NCI-H1417 treated with DMSO at 0.1 percent for 48 hours (cell line): ENCODE data around the gene AMPD3.
"Not testable (repeated sequence)": the region's sequence is repeated elsewhere in the genome, so short reads cannot be mapped to it uniquely, and the experiment has no call there.

Source experiments
- DNase-seq: peaks from one replicate; lab custom pipeline; 2025; lab: John Stamatoyannopoulos, UW

Gene AMPD3

DNA sequence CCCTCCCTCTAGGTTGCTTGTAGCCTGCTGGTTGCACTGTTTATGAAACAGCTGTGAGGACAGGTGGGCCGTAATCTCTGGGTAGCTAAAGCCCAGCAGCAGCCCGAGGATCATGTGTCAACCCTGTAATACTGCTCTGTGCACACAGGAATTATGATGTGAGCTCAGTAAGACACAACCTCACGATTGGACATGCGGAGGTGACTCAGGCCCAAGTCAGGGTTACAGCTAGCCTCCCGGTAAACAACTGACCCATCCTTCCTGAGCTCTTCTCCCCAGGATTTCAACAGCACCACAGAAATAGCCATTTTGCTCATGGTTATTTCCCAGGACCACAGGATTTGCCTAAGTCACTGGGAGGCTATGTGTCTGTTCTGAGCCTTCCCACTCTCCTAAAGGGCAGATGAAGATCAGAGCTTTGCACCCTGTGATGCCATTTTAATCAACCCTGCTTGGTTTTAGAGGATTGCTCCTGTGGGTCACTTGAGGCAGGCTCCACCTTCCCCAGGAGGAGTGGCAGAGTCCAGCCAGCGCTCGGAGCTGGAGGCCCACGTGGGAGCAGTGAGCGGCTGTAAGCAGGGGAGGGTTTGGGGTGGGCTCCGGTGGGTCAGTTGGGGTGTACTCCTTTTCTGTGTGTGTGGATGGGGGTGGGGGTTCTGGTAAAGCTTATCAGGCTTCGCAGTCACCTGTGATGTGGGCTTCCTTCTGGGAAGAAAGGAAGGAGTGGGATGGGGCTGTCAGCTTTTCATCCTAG lies at the start of gene AMPD3:
Gene AMPD3, plus strand, starts transcription at position 387 of the 754 bp plus-strand sequence. CDS start 6,256 bp downstream, outside the sequence.
- DNase-seq: peak; percentile 22

DNA sequence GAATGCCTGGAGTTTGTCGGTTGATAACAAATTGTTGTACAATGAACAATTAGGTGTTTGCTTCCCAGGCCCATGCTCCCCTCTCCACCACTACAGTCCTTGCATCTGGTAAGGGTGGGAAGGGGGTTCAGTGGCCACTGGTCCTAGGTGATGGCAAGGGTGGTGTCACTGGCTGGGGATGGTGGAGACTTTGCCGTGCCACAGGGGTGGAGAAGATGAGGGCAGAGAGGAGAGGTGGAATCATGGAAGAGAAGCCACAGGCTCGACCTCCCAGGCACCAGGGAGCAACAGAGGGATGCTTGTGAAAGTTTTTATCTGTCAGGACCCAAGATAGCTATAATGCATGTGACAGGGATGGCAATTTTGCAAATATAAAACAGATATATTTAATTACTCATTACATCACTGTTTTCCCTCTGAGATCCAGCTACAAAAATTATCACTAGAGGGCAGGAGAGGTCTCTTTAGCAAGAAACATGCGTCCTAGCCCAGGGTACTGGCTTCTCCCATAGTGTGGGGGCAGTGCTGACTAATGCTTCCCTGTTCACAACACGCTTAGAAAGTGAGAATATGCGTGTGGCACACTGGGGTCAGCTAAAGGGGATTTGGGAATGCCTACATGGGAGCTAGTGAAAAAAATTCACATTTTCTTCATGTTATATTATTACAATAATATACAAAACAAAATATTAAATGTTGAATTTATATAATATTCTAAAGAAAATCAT lies 49.0 kb upstream of the AMPD3 start:
- peak; percentile 64 for DNase-seq

DNA sequence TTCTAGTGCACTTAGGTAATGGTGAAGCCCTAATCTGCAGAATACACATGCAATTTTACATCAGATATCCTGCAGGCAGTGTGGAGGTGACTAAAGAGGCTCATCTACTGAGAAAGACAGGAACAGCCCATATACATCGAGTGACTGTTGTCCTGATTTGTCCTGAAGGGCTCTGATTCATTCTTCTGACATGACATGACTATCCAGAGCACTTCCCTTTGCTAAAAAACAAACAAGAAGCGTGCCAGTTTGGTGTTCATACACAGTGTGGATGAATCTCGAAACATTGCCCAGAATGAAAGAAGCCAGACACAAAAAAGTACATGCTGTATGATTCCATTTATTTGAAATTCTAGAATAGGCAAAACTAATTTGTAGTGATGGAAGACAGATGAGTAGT lies 48.0 kb upstream of the AMPD3 start:
- no peak for DNase-seq

DNA sequence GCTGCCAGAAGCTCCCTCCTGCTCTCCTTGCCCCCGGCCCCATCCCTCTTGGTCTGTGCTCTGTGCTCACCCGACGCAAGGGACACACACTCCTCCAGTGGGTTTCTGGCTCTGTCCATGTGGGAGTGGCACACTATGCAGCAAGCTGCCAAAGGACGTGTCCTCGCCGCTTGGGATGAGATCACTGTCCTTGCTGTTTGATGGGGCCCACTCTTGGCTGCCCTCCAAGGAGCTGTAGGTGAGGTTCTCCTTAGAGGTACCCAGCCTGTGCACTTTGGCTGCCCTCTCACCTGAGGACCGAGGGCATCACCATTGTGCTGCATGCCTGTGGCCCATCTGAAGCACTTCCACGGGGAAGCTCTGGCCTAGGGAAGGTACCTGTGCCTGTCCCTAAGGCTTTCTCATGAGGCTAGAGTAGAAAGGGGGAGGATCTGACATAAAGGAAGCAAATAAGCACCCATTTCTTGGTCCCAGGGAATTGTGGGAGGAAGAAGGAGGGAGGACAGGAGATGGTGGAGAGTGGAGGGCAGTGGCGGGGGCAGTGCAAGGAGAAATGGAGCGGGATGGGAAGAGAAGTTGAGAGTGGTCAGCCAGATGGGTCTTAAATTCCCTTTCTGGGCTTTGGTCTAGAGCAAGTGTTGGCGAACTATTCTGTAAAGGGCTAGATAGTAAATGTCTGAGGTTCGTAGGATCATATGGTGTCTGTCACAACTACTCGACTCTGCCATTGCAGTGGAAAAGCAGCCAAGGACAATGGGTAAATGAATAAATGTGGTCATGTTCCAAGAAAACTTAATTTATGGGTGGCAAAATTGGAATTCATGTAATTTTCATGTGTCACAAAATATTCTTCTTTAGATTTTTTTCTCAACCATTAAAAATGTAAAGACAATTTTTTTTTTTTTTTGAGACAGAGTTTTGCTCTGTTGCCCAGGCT lies 47.0 kb upstream of the AMPD3 start:
- no peak for DNase-seq

DNA sequence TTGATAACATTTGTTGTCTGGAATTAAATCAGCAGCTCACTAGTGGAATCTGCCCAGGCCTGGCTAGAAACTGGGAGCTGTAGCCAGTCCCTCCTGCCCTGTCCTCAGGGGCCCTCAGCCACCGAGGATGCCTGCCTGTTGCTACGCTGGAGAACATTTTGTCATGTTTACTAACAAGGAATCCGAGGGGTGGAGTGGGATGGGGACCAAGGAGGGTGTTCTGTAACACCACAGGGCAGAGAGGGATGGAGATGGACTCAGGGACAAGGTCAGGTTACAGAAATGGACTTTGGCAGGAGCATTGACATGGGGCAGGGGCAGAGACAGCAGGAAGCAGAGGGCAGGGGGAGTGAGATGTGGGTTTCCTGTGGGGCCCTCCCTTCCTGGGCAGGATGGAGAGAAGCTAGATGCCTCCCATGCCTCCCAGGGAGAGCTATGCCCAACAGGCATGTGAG lies 45.8 kb upstream of the AMPD3 start:
- no peak for DNase-seq

DNA sequence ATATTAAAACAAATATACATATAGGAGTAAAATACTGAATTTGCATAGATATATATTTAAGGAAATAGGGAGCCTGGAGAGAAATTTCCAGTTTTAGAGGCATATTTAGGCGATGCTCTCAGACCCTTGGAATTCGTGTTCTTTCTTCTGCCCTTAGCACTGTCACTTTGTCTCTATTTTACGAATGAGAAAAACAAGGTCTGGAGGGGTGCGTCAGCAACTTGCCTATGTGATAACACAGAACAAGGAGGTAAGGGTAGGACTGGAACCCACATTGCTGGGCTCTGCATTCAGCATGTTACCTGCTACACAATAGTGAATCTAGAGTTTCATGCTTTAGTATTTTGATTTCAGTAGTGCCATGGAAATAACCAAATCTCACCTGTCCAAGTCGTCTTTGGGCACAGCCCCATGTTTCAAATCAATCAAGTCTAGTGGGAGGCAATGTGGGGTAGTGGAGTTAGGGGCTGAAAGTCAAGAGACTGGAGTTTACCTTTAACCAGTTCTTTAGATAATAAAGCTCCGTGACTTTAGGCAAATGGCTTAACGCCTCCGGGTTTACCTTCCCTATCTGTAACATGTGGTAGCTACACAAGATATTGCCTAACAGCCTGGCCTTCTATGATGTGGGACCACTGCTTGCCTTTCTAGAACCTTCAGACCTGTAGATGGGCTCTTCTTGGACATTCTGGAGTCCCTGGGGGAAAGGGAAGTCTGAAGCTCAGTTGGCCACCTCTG lies 44.8 kb upstream of the AMPD3 start:
- no peak for DNase-seq

DNA sequence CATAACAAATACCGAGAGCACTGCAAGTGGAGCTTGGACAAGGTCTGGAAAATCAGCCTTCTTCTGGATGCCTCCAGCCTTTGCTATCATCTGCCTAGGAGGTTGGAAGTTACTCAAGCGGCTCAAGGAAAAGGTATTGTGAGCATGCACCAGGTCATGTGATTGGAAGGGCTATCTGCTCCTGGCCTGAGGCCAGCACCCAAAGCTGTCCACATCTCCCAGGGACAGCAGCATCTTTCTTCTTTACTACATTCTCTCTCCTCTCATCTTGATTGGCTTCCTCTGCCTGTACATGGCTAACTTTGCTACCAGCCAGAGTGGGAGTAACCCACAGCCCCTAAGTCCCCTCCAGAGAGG lies 44.2 kb upstream of the AMPD3 start:
- DNase-seq: no peak

DNA sequence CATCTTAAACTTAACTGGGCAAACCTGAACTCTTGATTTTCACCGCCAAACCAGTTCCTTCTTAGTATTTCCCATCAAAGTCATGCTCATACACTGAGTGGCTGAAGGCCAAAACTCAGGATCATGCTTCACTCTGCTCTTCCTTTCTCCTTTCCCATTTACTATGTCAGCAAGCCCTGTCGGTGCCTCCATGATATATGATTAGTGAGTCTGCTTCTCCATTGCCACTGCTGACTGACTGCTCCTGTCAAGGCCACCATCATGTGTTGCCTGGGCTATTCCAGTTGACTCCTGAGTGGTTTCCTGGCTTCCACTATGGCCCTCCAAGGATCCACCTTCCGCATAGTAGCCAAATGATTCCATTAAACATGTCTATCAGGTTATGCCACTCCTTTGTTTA lies 42.8 kb upstream of the AMPD3 start:
- no peak for DNase-seq

DNA sequence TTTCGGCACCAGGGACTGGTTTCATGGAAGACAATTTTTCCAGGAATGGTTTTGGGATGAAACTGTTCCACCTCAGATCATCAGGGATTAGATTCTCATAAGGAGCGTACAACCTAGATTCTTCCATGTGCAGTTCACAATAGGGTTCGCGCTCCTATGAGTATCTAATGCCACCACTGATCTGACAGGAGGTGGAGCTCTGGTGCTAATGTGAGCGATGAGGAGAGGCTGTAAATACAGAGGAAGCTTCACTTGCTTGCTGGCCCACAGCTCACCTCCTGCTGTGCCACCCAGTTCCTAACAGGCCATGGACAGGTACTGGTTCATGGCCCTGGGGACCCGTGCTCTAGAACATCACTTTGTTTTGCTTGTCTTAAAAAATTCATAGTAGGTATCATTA lies 41.8 kb upstream of the AMPD3 start:
- DNase-seq: no peak

DNA sequence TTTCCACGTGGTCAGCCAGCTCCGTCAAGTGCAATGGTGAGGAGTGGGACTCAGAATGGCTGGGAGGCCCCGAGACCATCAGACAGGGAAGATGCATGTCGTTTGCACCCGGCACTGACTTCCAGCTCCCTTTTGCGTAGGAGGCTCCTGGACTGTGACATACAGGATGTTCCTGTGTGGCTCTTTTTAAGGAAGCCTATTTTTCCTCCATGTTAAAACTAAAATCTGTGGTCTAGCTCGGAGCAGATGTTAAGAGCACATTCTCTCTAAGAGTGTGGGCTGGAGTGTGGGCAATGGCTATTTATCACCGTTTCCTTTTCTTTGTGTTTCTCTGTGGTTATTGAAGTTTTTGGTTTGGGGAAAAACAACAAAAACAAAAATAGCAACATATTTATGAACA lies 40.9 kb upstream of the AMPD3 start:
- no peak for DNase-seq

DNA sequence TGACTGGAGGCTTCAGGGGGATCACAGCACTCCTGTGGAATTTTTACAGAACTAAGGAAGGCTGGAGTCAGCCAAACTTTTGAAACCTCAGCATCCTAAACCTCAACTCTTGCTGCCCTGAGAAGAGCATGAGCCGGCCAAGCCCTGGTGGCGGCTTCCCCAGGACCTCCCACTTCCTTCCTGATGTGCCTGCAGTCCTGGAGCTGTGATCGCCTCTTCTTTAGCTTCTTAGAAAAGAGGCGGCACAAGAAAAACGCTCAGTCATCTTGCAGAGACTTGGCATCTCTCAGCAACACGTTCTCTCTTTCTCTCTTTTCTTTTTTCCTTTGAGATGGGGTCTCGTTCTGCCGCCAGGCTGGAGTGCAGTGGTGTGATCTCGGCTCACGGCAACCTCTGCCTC lies 40.4 kb upstream of the AMPD3 start:
- no peak for DNase-seq

DNA sequence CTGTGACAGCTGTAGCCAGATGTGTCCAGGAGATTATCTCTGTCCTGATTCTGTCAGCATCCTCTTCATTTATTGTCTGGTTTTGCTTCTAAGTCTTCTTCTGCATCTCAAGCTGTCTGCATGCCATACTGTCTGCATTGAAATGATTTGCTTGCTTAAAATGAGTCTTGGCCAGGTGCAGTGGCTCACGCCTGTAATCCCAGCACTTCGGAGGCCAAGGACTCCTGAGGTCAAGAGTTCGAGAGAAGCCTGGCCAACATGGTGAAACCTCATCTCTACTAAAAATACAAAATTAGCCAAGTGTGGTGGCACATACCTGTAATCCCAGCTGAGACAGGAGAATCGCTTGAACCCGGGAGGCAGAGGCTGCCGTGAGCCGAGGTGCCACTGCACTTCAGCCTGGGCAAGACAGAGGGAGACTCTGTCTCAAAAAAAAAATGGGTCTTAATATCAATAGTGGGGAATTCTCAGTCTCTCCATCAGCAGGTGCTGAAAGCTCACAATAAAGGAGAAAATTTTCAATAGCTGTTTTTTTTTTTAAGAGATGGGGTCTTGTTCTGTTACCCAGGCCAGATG lies 39.2 kb upstream of the AMPD3 start:
- DNase-seq: no peak

DNA sequence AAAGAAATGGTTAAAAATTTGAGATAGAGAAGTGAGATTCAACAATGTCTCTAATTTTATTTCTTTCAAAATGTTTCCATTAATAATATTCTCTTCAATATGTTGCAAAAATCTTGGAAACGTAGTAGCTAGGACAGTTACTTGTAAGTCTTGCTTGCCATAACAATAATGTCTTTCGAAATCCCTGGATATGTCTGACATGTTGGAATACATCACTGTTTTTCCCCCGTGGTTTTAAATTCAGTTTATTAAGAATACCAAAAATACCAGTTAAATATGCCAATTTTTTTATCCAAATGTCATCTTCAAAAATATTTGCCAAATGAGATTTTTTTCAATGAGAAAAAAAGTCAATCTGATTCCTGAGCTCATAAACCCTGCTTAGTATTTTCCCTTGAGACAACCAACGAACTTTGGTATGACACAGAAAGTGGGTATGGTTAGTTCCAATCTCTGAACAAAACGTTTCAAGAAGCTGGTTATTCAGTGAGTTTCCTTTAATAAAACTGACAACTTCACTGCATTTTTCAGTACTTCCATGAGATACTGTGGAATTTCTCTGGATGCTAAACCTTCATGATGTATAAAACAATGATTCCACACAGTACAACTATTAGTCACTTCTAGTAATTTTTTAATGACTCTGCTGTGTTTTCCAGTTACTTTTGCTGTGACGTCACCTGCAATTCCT lies 36.7 kb upstream of the AMPD3 start:
- no peak for DNase-seq

DNA sequence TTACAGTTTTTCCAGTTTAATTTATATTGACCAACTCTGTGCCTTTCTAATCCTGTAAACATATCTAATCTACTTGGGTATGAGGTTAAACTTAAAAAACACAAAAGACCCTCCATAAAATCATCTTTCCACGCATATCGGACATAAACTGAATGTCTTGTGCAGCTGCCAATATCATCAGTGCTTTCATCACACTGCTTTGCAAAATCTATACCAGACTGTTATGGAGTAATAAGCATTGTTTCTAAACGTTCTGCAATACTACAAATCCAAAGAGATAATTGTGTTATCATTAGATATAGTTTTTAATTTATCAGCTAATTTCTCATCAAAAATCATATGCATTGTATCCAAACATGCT lies 36.1 kb upstream of the AMPD3 start:
- DNase-seq: no peak

DNA sequence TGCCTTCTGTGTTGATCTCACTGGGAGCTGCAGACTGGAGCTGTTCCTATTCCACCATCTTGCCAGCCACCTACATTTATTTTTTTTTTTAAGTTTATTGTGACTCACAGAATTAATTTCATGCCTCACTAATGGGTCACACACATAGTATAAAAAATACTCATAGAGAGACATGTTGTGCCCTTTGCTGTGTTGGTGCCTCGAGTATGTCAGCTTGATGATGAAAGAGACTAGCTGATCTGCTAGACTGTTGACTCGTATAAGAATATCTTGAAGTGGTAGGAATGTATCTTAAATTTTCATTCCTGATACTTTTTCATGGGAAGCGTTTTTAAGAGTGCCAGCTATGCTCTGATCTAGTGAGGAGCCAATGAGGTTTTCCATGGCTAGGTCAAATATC lies 28.6 kb upstream of the AMPD3 start:
- DNase-seq: no peak

DNA sequence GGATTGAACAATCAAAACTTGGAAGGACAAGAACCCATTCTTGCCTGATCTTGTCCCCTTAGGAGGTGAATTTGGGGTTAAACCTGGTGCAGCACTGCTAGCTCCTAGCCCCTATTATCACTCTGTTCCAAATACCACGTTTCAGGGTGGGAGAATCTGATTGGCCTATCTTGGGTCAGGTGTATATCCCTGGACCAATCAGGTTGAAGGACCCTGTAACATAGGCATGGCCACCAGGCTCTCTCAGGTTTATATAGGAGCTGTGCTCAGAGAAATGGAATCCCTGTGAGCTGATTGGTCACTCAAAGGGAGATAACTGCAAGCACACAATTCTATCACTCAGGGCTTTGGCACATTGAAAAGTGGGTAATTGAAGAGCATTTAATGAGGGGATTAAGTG lies 26.6 kb upstream of the AMPD3 start:
- no peak for DNase-seq

DNA sequence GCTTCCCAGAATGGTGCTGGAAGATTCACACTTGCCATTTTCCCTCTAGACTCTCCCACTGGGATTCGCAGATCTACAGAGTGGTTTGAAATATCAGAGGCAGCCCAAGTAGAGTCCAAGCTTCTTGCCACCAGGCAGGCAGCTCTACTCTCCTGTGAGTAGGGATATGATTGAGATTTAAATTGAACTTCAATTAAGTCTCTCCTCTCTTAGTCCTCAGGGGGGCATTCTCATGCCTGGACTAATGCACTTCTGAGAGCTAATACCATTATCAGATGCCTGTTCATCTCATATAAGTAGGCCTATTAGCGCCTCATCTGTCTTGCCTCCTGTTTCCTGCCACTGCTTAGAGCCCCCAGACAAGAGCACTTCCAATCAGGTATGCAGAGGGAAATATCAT lies 25.5 kb upstream of the AMPD3 start:
- no peak for DNase-seq

DNA sequence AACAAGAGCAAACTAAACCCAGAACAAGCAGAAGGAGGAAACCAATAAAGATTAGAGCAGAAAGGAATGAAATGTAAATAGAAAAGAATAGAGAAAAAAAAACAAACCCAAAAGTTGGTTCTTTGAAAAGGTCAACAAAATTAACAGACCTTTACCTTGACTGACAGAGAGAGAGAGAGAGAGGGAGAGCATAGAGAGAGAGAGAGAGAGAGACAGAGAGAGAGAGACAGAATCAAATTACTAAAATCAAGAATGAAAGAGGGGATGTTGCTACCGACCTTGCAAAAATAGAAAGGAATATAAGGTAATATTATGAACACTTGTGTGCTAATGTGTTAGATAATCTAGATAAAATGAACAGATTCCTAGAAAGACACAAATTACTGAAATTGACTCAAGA lies 22.6 kb upstream of the AMPD3 start:
- DNase-seq: no peak

DNA sequence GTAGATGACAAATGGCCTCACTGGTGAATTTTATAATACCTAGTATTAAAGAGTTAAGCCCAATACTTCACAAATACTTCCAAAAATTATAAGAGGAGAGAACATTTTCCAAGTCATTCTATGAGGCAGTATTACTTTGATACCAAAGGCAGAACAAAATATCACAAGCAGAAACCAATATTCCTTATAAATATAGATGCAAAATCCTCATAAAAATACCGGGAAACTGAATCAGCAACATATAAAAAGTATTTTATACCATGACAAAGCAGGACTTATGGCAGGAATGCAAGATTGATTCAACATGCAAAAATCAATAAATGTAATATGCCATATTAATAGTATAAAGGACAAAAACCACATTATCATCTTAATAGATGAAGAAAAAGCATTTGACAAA lies 22.1 kb upstream of the AMPD3 start:
- no peak for DNase-seq

DNA sequence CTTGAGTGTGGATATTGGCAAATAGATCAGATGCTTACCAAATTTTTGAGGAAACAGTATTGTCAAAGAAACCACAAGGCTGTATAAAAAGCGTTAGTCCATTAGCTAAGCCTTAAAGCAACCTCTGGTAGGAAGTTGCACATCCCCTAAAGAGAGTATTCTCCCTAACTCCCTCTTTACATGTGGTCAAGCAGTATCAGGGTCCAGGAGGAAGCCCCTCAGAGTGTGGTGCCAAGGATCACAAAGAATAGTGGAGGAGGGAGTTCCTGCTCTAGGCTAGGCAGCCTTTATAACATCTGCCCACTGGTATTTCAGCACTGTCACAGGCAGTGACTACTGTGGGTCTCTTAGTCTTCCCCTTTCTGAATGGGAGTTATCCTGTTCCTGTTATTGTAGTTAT lies 18.8 kb upstream of the AMPD3 start:
- no peak for DNase-seq

DNA sequence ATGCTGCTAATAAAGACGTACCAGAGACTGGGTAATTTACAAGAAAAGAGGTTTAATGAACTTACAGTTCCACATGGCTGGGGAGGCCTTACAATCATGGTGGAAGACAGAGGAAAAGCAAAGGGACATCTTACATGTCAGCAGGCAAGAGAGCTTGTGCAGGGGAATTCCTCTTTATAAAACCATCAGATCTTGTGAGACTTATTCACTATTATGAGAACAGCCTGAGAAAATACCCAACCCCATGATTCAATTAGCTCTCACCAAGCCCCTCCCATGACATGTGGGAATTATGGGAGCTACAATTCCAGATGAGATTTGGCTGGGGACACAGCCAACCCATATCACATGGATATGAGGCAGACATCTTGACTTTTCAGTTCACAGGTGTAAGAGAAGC lies 18.4 kb upstream of the AMPD3 start:
- DNase-seq: not testable (repeated sequence)
